PC-9 (cell line): Measurements from ENCODE around the gene CBX4. TPM values are rescaled to one million over a fixed set of nuclear protein-coding genes. Genes with fewer than 3 reads are reported as not detected.

Source experiments
- BruUV-seq: library from RNA; stranded (reverse); fragments of 400-500 nt; replicated peaks from 2 replicates; lab custom pipeline; 2021; lab: Mats Ljungman, UMichigan
- CTCF ChIA-PET: fragments of 300-600 bp; sonication (Branson Sonifier 250); formaldehyde crosslinking; loops from one replicate; lab custom pipeline; 2022; ENCODE audit warnings: antibody characterized with exemption; lab: Charles Lee
- POLR2A ChIA-PET: fragments of 300-600 bp; sonication (Branson Sonifier 250); formaldehyde crosslinking; loops from one replicate; lab custom pipeline; 2022; ENCODE audit warnings: antibody characterized with exemption; ENCODE audit not compliant: unreplicated experiment; lab: Charles Lee
- DNase-seq, 2 experiments: peaks; one replicate each; pipeline versions ENCODE4 v3.0.0 to v3.0.0-alpha.2; 2015 to 2022; ENCODE audit warnings: mixed read lengths in 1 of 2
- H2AFZ ChIP-seq: fragments of 200-600 bp; sonication (generic); 2 replicates; pipeline ENCODE4 v1.8.1; 2017; ENCODE audit warnings: antibody characterized with exemption
- H3F3A ChIP-seq: fragments of 200-600 bp; sonication (generic); 2 replicates; pipeline ENCODE4 v1.8.1; 2017; ENCODE audit warnings: antibody characterized with exemption, mild to moderate bottlenecking, low read depth; ENCODE audit not compliant: insufficient read depth
- H3K27ac ChIP-seq: fragments of 200-600 bp; sonication (generic); 2 replicates; pipeline ENCODE4 v1.6.1; 2016; ENCODE audit warnings: mixed run types
- H3K27me3 ChIP-seq: fragments of 200-600 bp; sonication (generic); 2 replicates; pipeline ENCODE4 v1.6.1; 2016; ENCODE audit warnings: low read depth, mixed run types; ENCODE audit not compliant: insufficient read depth
- H3K36me3 ChIP-seq: fragments of 200-600 bp; sonication (generic); 2 replicates; pipeline ENCODE4 v1.6.1; 2016; ENCODE audit warnings: low read depth, mixed run types
- H3K4me1 ChIP-seq: fragments of 200-600 bp; sonication (generic); replicated peaks from 2 replicates; pipeline ENCODE4 v1.6.1; 2016; ENCODE audit warnings: mixed run types; ENCODE audit not compliant: insufficient read depth
- H3K4me2 ChIP-seq: fragments of 200-600 bp; sonication (generic); 2 replicates; pipeline ENCODE4 v1.6.1; 2017; ENCODE audit warnings: mixed run types
- H3K4me3 ChIP-seq: fragments of 200-600 bp; sonication (generic); 2 replicates; pipeline ENCODE4 v1.6.1; 2016; ENCODE audit warnings: mixed run types
- H3K79me2 ChIP-seq: fragments of 200-600 bp; sonication (generic); 2 replicates; pipeline ENCODE4 v1.6.1; 2017; ENCODE audit warnings: low read depth, mixed run types
- H3K9me2 ChIP-seq: fragments of 200-600 bp; sonication (generic); 2 replicates; pipeline ENCODE4 v1.8.1; 2017; ENCODE audit warnings: mild to moderate bottlenecking; ENCODE audit not compliant: insufficient read depth
- H3K9me3 ChIP-seq: fragments of 200-600 bp; sonication (generic); 2 replicates; pipeline ENCODE4 v1.8.1; 2016; ENCODE audit warnings: low read depth; ENCODE audit not compliant: insufficient read depth
- H4K20me1 ChIP-seq: fragments of 200-600 bp; sonication (generic); 2 replicates; pipeline ENCODE4 v1.8.1; 2017; ENCODE audit not compliant: insufficient read depth
- CTCF ChIP-seq: fragments of 200-600 bp; sonication (generic); conservative IDR thresholded peaks from 2 replicates; pipeline ENCODE4 v1.6.1; 2017; ENCODE audit warnings: mixed run types, antibody characterized with exemption, mild to moderate bottlenecking, moderate library complexity
- EZH2 ChIP-seq: fragments of 200-600 bp; sonication (generic); IDR thresholded peaks from 2 replicates; pipeline ENCODE4 v1.8.0; 2017; ENCODE audit warnings: antibody characterized with exemption, low read depth
- intact Hi-C: fragments of 100-400 bp; cut with micrococcal nuclease; formaldehyde crosslinking; loops from one replicate; pipeline ENCODE4 v1.10.0; 2022; ENCODE audit not compliant: unreplicated experiment
- total RNA-seq: library from RNA; stranded (reverse); gene quantifications from 2 replicates; pipeline ENCODE4 v1.2.3, GENCODE V29; 2021

Gene CBX4
- total RNA-seq, 1 experiment from 2014 or later = 32.0 TPM

- BruUV-seq = no TSS peak
- DNase-seq = peak; percentile 37 to 43
- peak overlapping the region; percentile 77 for H2AFZ ChIP-seq
- H3K4me1 ChIP-seq = peaks cover 10% of the 10 kb centered on the region; the same call in 1 of the 2 replicates
- no peaks in the 10 kb centered on the region for H3K9me3 ChIP-seq
- H3K4me2 ChIP-seq = peak overlapping the region; percentile 84
- H3K27ac ChIP-seq = no peak overlapping the region
- H3K4me3 ChIP-seq = peak overlapping the region; percentile 61
- ChIA-PET CTCF (no interaction called here), POLR2A (interaction anchor here (0.5 to 0.6 kb wide), 2 partner anchors 37 to 162 kb away, joined by 3 to 8 read pairs; no protein-coding TSS in a partner anchor)
- intact Hi-C loops = loop anchor here (2.0 kb wide), 1 partner anchor 116 kb away; no protein-coding TSS in a partner anchor
- no peak for TF ChIP-seq CTCF
- no peak for TF ChIP-seq EZH2
- H3F3A ChIP-seq = no peaks in the 10 kb centered on the region; the same call in 1 of the 2 replicates
- H3K79me2 ChIP-seq = peaks cover 8% of the 10 kb centered on the region; the same call in 1 of the 2 replicates
- H4K20me1 ChIP-seq = no peaks in the 10 kb centered on the region
- H3K27me3 ChIP-seq = peaks cover 30% of the 10 kb centered on the region
- H3K9me2 ChIP-seq = no peaks in the 10 kb centered on the region
- H3K36me3 ChIP-seq = no peaks in the 10 kb centered on the region
Observed at GRCh38 chr17:79800325-79801155, 38.7 kb downstream of the CBX4 start.

- TF ChIP-seq EZH2 = no peak
- no peak for TF ChIP-seq CTCF
- Histone ChIP-seq H3K4me3 (peak overlapping the region; percentile 61; the same call in 1 of the 2 replicates), H3K9me2 (no peaks in the 10 kb centered on the region), H3K27ac (no peak overlapping the region), H3K27me3 (peaks cover 24% of the 10 kb centered on the region), H3K4me1 (peaks cover 10% of the 10 kb centered on the region; the same call in 1 of the 2 replicates), H3K9me3 (no peaks in the 10 kb centered on the region), H4K20me1 (no peaks in the 10 kb centered on the region), H3K36me3 (no peaks in the 10 kb centered on the region), H3F3A (no peaks in the 10 kb centered on the region; the same call in 1 of the 2 replicates), H3K4me2 (peak overlapping the region; percentile 84), H3K79me2 (peaks cover 8% of the 10 kb centered on the region; the same call in 1 of the 2 replicates), H2AFZ (no peak overlapping the region)
- ChIA-PET CTCF (no interaction called here), POLR2A (interaction anchor here (0.6 kb wide), 1 partner anchor 161 kb away, joined by 3 read pairs; no protein-coding TSS in a partner anchor)
- BruUV-seq = no TSS peak
- DNase-seq = no peak
- intact Hi-C loops = loop anchor here (2.0 kb wide), 1 partner anchor 117 kb away; no protein-coding TSS in a partner anchor
Observed at GRCh38 chr17:79799538-79800324, 39.5 kb downstream of the CBX4 start.

- Histone ChIP-seq H3K27ac (no peak overlapping the region), H3F3A (no peaks in the 10 kb centered on the region; the same call in 1 of the 2 replicates), H3K79me2 (peaks cover 8% of the 10 kb centered on the region; the same call in 1 of the 2 replicates), H3K4me2 (no peak overlapping the region), H3K9me3 (no peaks in the 10 kb centered on the region), H3K27me3 (peaks cover 21% of the 10 kb centered on the region; the same call in 1 of the 2 replicates), H2AFZ (no peak overlapping the region), H3K4me3 (no peak overlapping the region), H4K20me1 (no peaks in the 10 kb centered on the region), H3K36me3 (no peaks in the 10 kb centered on the region), H3K4me1 (peaks cover 10% of the 10 kb centered on the region; the same call in 1 of the 2 replicates), H3K9me2 (no peaks in the 10 kb centered on the region)
- POLR2A ChIA-PET = no interaction called here
- DNase-seq = no peak
- CTCF ChIA-PET = no interaction called here
- TF ChIP-seq CTCF (no peak), EZH2 (no peak)
- BruUV-seq = no TSS peak
- intact Hi-C loops = no loop called here
Observed at GRCh38 chr17:79799174-79799537, 40.1 kb downstream of the CBX4 start.
